Muscle layer of duodenum (tissue), 2 donors: ENCODE measurements around the gene MCM3AP.

ENCODE experiments used
- H3K27ac ChIP-seq: one replicate; pipeline ENCODE4 v1.7.0; 2013; ENCODE audit warnings: mild to moderate bottlenecking, low read length
- H3K27me3 ChIP-seq: one replicate; pipeline ENCODE4 v1.7.0; 2013; ENCODE audit warnings: low read depth, mild to moderate bottlenecking, control low read depth, low read length
- H3K36me3 ChIP-seq, 2 donors: one replicate each; pipeline ENCODE4 v1.7.0; 2013; ENCODE audit warnings: low read length in 2 of 2, control low read depth in 1 of 2, mild to moderate bottlenecking in 1 of 2; ENCODE audit not compliant: insufficient read depth in 2 of 2, control insufficient read depth in 1 of 2
- H3K4me1 ChIP-seq, 2 donors: one replicate each; pipeline ENCODE4 v1.7.0; 2013; ENCODE audit warnings: low read length in 2 of 2, mild to moderate bottlenecking in 2 of 2, control low read depth in 1 of 2, moderate library complexity in 1 of 2; ENCODE audit not compliant: insufficient read depth in 2 of 2, control insufficient read depth in 1 of 2
- H3K4me3 ChIP-seq, 2 donors: one replicate each; pipeline ENCODE4 v1.7.0; 2013; ENCODE audit warnings: low read length in 2 of 2, low read depth in 1 of 2, mild to moderate bottlenecking in 1 of 2
- H3K9me3 ChIP-seq, 2 donors: one replicate each; pipeline ENCODE4 v1.7.0; 2013; ENCODE audit warnings: low read length in 2 of 2, control low read depth in 1 of 2, mild to moderate bottlenecking in 1 of 2; ENCODE audit not compliant: control insufficient read depth in 1 of 2
- donor health status: healthy.

MCM3AP gene

DNA sequence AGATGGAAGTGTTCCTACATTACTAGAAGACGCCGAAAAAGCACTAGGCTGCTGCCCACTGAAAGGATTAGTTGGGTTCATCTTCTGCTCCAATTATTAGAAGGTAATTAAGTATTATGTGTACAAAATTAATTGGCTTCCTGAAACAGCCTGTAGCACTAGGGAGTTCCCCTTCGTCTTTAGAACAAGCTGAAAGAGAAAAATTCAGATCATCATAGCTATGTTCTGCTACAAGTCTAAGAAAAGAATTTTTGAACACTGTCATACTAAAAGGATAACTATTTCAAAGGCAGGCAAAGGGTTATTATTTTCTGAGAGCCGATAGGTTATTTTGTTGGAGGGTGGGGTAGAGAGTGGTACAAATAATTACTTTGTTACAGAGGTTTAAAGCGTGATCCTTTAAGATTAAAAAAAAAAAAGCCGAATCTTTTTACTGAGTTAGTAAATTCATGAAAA is at the start of gene MCM3AP:
Gene MCM3AP, minus strand, starts transcription at position 406 of the 456 bp plus-strand sequence. Its CDS starts 325 bp downstream, at position 81.
- Histone ChIP-seq H3K36me3 (peaks cover 9 to 21% of the 10 kb centered on the region in 2 donors), H3K9me3 (no peaks in the 10 kb centered on the region), H3K27me3 (no peaks in the 10 kb centered on the region), H3K4me1 (peaks cover 20 to 37% of the 10 kb centered on the region in 2 donors), H3K4me3 (peak within 1 kb of the TSS; percentile 95 to 99), H3K27ac (peak within 1 kb of the TSS; percentile 85)

DNA sequence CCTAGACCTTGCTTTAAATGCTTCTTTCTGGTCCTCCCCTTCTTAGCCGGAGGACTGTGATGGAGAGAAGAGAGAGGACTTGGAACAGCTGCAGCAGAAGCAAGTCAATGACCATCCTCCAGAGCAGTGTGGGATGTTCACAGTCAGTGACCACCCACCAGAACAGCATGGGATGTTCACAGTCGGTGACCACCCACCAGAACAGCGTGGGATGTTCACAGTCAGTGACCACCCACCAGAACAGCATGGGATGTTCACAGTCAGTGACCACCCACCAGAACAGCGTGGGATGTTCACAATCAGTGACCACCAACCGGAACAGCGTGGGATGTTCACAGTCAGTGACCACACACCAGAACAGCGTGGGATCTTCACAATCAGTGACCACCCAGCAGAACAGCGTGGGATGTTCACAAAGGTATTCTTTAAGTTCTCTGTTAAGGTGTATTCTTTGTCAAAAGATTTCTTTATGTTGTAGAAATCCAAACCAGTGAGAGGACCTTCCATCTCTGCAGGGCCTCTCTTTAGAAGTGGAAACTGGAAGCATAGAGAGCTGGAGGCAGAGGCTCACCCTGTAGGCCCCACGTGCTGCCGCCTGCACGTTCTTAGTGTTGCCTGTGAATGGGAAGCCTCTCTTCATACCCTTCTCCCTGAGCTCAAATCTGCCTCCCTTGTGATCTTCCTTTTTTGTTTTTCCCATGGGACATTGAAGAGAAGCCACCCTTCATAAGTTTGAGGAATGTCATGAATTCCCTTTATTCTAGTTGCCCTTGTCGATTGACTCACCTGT is 49.1 kb upstream of the MCM3AP start:
- Histone ChIP-seq H3K4me1 (no peaks in the 10 kb centered on the region), H3K36me3 (peaks cover 24 to 44% of the 10 kb centered on the region in 2 donors), H3K4me3 (no peak overlapping the region), H3K27ac (no peak overlapping the region), H3K9me3 (no peaks in the 10 kb centered on the region), H3K27me3 (no peaks in the 10 kb centered on the region)

DNA sequence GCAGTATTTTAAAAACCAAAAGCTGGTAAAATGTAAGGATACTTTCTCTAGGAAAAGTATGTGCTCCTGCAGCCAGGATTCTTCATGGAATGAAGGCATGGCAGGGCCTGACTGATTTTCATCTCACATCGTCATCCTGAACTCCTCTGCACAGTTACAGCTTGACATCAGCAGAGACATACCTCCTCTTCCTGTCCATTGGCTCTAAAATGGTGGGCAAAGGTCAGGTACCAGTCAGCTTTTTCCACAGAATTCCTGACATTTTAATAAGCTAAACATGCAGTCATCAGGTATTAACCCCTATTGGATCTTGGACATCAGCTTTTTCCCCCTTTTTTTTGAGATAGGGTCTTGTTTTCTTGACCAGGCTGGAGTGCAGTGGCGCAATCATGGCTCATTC is 44.4 kb upstream of the MCM3AP start:
- H3K27ac ChIP-seq = no peak overlapping the region
- H3K36me3 ChIP-seq = peaks cover 15 to 24% of the 10 kb centered on the region in 2 donors
- H3K4me3 ChIP-seq = no peak overlapping the region
- H3K27me3 ChIP-seq = no peaks in the 10 kb centered on the region
- no peaks in the 10 kb centered on the region for H3K9me3 ChIP-seq
- H3K4me1 ChIP-seq = peaks cover 6 to 9% of the 10 kb centered on the region in 2 donors

DNA sequence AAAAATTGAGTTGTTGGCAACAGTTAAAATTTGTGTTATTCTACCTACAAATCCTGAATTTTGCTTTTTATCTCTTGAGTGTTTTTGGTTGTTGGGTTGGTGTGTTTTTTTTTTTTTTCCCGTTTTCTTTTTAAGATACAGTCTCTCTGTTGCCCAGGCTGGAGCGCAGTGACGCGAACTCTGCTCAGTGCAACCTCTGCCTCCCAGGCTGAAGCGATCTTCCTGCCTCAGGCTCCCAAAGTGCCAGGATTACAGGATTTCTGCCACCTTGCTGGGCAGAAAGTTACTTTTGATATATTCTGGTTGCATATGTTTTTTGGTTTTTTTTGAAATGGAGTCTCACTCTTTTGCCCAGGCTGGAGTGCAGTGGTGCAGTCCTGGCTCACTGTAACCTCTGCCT is 42.7 kb upstream of the MCM3AP start:
- Histone ChIP-seq H3K9me3 (no peaks in the 10 kb centered on the region), H3K27ac (no peak overlapping the region), H3K27me3 (no peaks in the 10 kb centered on the region), H3K36me3 (peaks cover 10 to 21% of the 10 kb centered on the region in 2 donors), H3K4me3 (no peak overlapping the region), H3K4me1 (peaks cover 6 to 11% of the 10 kb centered on the region in 2 donors)

DNA sequence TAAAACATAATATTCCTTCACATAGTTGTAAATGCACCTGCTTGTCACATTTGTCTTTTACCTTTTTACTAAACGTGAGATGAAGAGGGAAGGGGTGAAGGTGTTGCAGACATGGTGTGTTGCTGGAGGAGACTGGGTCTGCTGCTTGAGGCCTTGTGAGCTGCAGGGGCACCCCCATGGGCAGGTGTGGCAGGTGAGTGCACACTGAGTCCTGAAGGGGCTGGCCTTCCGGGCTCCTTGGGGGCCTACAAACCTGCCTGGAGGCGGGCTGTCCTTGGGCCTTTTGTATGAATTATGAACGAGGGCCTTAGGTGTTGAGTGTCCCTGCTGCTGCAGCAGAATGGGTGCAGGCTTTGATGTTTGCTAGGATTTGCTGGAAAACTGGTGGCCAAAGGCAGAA is 42.3 kb upstream of the MCM3AP start:
- no peaks in the 10 kb centered on the region for H3K27me3 ChIP-seq

DNA sequence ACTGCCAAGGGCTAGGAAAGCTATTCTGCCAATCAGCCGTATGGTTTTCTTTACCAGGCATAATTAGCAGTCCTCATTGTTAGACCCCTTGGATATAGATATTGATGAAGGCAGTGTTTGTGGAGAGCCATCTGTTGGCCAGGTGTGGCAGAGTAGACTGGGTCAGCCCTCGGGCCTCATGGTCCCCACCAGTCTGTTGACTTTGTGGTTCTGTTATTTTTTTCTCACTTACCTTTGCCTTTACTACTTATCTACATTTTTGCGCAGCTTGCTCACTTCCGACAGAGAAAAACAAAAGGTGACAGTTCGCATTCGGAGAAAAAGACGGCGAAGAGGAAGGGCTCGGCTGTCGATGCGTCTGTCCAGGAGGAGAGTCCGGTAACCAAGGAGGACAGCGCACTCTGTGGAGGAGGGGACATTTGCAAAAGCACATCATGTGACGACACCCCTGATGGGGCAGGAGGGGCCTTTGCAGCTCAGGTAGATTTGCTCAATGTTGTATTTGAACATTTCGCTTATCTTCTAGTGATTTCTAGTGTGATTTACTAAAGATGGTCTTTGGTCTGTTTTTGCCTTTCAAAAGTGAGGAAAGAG is 40.8 kb upstream of the MCM3AP start:
- Histone ChIP-seq H3K9me3 (no peaks in the 10 kb centered on the region), H3K27ac (no peak overlapping the region), H3K27me3 (no peaks in the 10 kb centered on the region), H3K4me3 (no peak overlapping the region), H3K4me1 (peaks cover 6 to 29% of the 10 kb centered on the region in 2 donors), H3K36me3 (peaks cover 10 to 13% of the 10 kb centered on the region in 2 donors)

More for the DNA sequence above, 42.3 kb upstream of the MCM3AP start:
- H3K36me3 ChIP-seq = peaks cover 10 to 21% of the 10 kb centered on the region in 2 donors
- no peak overlapping the region for H3K27ac ChIP-seq
- no peaks in the 10 kb centered on the region for H3K9me3 ChIP-seq
- no peak overlapping the region for H3K4me3 ChIP-seq
- H3K4me1 ChIP-seq = peaks cover 6 to 16% of the 10 kb centered on the region in 2 donors

DNA sequence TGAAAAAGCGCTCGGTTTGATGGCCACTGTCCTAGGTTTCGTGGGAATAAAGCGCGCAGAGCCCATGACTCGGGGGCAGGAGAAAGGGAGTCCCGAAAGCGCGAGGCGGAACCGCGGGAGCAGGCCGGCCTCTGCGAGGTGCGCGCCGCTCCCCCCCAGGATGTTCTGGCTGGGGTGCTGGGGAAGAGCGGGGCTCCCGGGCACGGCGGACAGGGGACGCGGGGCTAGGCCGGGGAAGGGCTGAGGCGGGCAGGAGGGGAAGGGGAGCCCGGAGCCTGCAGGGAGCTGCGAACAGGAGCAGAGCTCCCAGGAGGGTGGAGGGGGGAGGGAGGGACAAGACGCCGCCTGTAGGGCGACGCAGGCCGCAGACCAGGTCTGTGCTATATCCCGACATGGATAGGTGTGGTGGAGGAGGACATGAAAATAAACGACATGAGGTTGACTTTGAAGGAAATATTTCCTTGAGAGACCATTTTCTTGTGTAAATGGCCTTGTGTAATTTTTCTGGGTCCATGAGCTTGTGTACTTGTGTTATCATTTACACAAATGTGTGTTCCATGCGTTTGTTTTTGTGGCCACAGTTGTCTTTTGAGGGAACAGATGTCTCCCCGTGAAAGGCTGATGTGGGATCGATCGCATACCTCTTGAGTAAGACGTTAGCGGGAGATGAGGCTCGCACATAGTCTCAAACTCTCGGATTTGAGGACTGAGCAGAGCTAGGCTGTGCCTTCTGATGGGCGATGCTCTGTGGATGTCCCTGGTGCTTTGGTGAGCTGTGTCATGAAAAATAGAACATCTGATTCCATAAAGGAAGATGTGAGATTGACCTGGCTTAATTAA is 39.9 kb upstream of the MCM3AP start:
- H3K27ac ChIP-seq = peak overlapping the region; percentile 63
- H3K27me3 ChIP-seq = no peaks in the 10 kb centered on the region
- H3K9me3 ChIP-seq = no peaks in the 10 kb centered on the region
- H3K4me1 ChIP-seq = peaks cover 6 to 29% of the 10 kb centered on the region in 2 donors
- peaks cover 10 to 13% of the 10 kb centered on the region in 2 donors for H3K36me3 ChIP-seq
- H3K4me3 ChIP-seq = peak overlapping the region; percentile 64 to 96

DNA sequence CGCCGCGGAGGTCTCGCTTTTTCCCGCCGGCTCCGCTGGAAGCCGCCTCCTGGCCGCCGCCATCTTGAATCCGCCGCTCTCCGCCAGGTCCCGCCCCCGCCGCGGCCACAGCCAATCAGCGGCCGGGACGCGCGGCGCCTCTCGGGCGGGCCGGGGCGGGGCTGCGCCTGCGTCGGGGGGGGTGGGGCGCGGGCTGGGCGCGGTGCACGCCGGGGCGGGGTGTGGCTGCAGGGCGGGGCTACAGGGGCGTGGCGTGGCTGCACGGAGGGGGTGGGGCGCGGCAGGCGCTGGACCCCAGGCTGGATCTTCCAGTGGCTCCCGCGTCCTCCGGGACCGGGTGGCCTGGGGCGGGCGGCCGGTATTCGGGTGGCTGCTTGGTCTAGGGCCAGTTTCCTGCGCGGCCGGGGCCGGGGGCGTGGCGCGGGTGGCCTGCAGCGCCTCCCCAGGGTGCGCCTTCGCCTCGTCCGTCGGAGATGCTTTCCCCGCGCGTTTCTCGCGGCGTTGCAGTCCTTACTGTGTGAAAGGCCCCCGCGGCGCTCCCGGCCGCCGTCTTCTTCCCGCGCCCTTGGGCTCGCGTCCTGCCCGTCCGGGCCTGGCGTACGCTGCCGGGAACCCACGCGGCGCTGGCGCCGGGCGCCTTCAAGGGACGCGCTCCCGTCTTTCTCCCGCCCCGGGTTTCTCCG is 39.1 kb upstream of the MCM3AP start:
- H3K9me3 ChIP-seq = no peaks in the 10 kb centered on the region
- H3K27ac ChIP-seq = peak overlapping the region; percentile 69
- H3K36me3 ChIP-seq = peaks cover 6 to 13% of the 10 kb centered on the region in 2 donors
- H3K27me3 ChIP-seq = no peaks in the 10 kb centered on the region
- H3K4me1 ChIP-seq = peaks cover 6 to 29% of the 10 kb centered on the region in 2 donors
- peak overlapping the region; percentile 67 to 96 for H3K4me3 ChIP-seq

DNA sequence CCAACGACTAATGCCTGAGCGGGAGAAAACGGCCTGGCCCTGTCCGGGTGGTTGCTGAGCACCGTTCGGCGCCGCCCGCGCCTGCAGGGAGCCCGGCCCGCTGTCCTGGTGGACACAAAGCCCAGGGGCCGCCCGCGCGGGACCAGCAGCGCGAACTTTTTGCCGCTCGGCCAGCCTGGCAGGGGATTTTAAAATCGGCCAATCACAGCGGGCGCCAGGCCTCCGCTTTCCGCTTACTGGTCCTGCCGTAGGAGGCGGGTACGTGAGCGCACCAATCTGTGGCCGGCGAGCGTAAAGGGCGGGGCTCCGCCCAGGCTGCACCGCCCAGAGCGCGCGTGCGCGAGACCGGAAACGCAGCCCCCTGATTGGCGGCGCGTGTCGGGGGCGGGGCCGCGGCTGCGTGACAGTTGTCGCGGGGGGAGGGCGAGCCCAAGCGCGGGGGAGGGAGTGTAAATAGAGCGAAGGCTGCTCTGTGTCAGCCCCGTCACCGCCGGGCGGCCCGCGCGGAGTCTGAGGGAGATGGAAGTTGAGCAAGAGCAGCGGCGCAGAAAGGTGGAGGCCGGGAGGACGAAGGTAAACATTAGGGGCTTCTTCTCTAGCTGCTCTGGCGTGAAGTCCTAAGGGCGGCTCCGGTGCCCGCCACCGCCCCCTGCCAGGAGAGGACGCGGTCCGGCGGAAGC is 38.4 kb upstream of the MCM3AP start, which contains the start of the genes C21orf58 and PCNT:
Gene C21orf58, minus strand, starts transcription at position 161 of the 680 bp plus-strand sequence. CDS start 1,132 bp downstream, outside the sequence.
Gene PCNT, plus strand, starts transcription at position 447 of the 680 bp plus-strand sequence. Its CDS starts 73 bp downstream, at position 520.
- Histone ChIP-seq H3K4me3 (peak within 1 kb of the TSS; percentile 67 to 96), H3K36me3 (peaks cover 5 to 13% of the 10 kb centered on the region in 2 donors), H3K9me3 (no peaks in the 10 kb centered on the region), H3K4me1 (peaks cover 6 to 29% of the 10 kb centered on the region in 2 donors), H3K27ac (peak within 1 kb of the TSS; percentile 69), H3K27me3 (no peaks in the 10 kb centered on the region)

DNA sequence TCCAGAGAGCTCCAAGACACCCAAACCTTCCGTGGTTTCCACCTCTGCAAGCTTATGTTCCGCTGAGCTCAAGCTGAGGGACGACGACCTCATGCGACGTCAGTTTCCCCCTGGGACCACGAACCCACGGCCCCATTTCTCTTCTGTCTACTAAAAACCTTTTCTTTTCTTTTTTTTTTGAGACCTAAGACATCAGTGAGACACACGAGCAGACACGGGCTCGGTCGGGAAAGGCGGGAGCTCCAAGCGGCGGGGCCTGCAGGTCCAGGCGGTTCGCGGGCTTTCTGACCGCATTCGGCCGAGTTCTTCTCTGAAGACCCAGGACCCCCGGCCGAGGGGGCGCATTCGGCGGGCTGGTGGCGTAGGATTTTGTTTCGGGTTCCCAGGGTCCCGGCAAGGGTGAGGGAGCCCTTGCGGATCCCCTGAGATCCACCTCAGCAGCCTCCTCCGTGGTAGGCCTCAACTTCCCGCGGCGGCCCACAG is 37.9 kb upstream of the MCM3AP start:
- Histone ChIP-seq H3K4me1 (peaks cover 6 to 29% of the 10 kb centered on the region in 2 donors), H3K9me3 (no peaks in the 10 kb centered on the region), H3K27me3 (no peaks in the 10 kb centered on the region), H3K4me3 (peak overlapping the region; percentile 67 to 96), H3K36me3 (peaks cover 5 to 11% of the 10 kb centered on the region in 2 donors), H3K27ac (no peak overlapping the region)
